Naive thymus-derived CD8-positive, alpha-beta T cell (primary cell): ENCODE results near the gene ALCAM. TPM values are rescaled to one million over a fixed set of nuclear protein-coding genes. Genes with fewer than 3 reads are reported as not detected.
"Not testable (repeated sequence)": the region's sequence is repeated elsewhere in the genome, so short reads cannot be mapped to it uniquely, and the experiment has no call there.

Source experiments
- ATAC-seq, 2 donors: fragments of 150-1000 bp; cut with Tn5 transposase in 1 of 2; sonication (Bioruptor Pico), chemical (Tn5 transposase) in 1 of 2; 1 replicate in 1 of 2; 2 replicates in 1 of 2; pipeline ENCODE4 v1.10.0; 2021; ENCODE audit warnings: mild to moderate bottlenecking in 2 of 2, moderate library complexity in 2 of 2
- POLR2A ChIA-PET: fragments of 350-600 bp; sonication (Branson Sonifier 250); formaldehyde crosslinking; loops from one replicate; lab custom pipeline; 2021; ENCODE audit warnings: antibody characterized with exemption; lab: Charles Lee
- DNase-seq, 10 donors: peaks; one replicate each; pipeline versions ENCODE4 v3.0.0 to v3.0.0-alpha.2; 2020 to 2022
- H3K27ac Mint-ChIP-seq, 10 donors: one replicate each; pipeline ENCODE4 v1.8.0; 2020 to 2022; ENCODE audit warnings: mild to moderate bottlenecking in 10 of 10, mixed read lengths in 10 of 10, moderate library complexity in 4 of 10, inconsistent platforms in 1 of 10
- H3K27me3 Mint-ChIP-seq, 5 donors: one replicate each; pipeline ENCODE4 v1.8.0; 2021 to 2022; ENCODE audit warnings: mixed read lengths in 5 of 5
- H3K36me3 Mint-ChIP-seq, 3 donors: one replicate each; pipeline ENCODE4 v1.8.0; 2020 to 2022; ENCODE audit warnings: mixed read lengths in 3 of 3, mild to moderate bottlenecking in 2 of 3, inconsistent platforms in 1 of 3
- H3K4me1 Mint-ChIP-seq, 4 donors: one replicate each; pipeline ENCODE4 v1.8.0; 2021 to 2022; ENCODE audit warnings: mixed read lengths in 4 of 4
- H3K4me3 Mint-ChIP-seq, 10 donors: one replicate each; pipeline ENCODE4 v1.8.0; 2020 to 2022; ENCODE audit warnings: mild to moderate bottlenecking in 10 of 10, mixed read lengths in 10 of 10, moderate library complexity in 6 of 10, inconsistent platforms in 1 of 10
- H3K9me3 Mint-ChIP-seq, 9 donors: one replicate each; pipeline ENCODE4 v1.8.0; 2020 to 2022; ENCODE audit warnings: mixed read lengths in 9 of 9, mild to moderate bottlenecking in 3 of 9, inconsistent platforms in 1 of 9, moderate library complexity in 1 of 9
- polyA plus RNA-seq, 3 donors: library from polyadenylated mRNA; unstranded; fragments of 300-500 nt; fragmentation: Illumina TruSeq; gene quantifications; one replicate each; pipeline ENCODE4 v1.2.3, GENCODE V29; 2021
- total RNA-seq, 8 experiments: library from RNA in 2 of 8; stranded (reverse) in 2 of 8; gene quantifications; one replicate each; pipeline ENCODE4 v1.2.3 and lab custom pipeline; 2021 to 2026

Gene ALCAM
- total and polyA plus RNA-seq, 5 experiments from 2014 or later = 0.41 to 3.1 (median 1.8) TPM

DNA sequence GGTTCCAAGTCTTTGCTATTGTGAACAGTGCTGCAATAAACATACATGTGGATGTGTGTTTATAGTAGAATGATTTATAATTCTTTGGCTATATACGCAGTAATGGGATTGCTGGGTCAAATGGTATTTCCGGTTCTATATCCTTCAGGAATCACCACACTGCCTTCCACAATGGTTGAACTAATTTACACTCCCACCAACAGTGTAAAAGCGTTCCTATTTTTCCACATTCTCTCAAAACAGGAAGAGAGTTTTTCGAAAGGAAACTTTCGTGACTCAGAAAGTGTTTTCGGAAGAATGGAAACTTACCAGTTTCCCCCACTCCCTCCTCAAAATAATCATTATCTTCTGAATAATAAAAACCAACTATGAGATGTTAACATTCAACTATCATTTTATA lies 205.8 kb downstream of the ALCAM start:
- Mint-ChIP-seq H3K9me3 (no peaks in the 10 kb centered on the region), H3K36me3 (peaks cover 0 to 4% (median 0%) of the 10 kb centered on the region in 3 donors), H3K27ac (no peak overlapping the region), H3K4me3 (no peak overlapping the region), H3K4me1 (no peaks in the 10 kb centered on the region), H3K27me3 (no peaks in the 10 kb centered on the region)
- no peak for ATAC-seq
- POLR2A ChIA-PET = no interaction called here
- no peak for DNase-seq

DNA sequence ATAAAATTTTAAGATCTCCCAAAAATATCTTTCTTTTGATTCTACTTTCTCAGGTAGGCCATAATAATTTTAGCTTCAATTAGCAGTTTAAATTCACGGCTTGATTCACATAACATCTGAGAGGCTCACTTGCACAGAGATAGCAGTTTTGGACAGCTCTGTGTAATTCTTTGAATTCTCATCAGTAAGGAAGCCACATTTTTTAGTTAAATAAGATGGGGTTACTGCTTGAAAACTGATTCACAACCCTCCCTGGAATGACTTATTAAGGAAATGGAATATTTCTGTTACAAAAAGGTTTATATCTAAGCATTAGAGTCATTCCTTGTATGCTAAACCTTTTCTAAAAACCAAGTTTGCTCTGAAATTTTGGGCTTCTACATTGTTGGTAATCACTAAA lies 212.7 kb downstream of the ALCAM start:
- peaks cover 0 to 3% (median 0%) of the 10 kb centered on the region in 9 donors for H3K9me3 Mint-ChIP-seq
- H3K4me3 Mint-ChIP-seq = no peak overlapping the region
- peaks cover 0 to 3% (median 0%) of the 10 kb centered on the region in 5 donors for H3K27me3 Mint-ChIP-seq
- DNase-seq = no peak
- peaks cover 0 to 2% (median 0%) of the 10 kb centered on the region in 4 donors for H3K4me1 Mint-ChIP-seq
- ATAC-seq = no peak
- POLR2A ChIA-PET = no interaction called here
- no peak overlapping the region for H3K27ac Mint-ChIP-seq
- H3K36me3 Mint-ChIP-seq = no peaks in the 10 kb centered on the region

DNA sequence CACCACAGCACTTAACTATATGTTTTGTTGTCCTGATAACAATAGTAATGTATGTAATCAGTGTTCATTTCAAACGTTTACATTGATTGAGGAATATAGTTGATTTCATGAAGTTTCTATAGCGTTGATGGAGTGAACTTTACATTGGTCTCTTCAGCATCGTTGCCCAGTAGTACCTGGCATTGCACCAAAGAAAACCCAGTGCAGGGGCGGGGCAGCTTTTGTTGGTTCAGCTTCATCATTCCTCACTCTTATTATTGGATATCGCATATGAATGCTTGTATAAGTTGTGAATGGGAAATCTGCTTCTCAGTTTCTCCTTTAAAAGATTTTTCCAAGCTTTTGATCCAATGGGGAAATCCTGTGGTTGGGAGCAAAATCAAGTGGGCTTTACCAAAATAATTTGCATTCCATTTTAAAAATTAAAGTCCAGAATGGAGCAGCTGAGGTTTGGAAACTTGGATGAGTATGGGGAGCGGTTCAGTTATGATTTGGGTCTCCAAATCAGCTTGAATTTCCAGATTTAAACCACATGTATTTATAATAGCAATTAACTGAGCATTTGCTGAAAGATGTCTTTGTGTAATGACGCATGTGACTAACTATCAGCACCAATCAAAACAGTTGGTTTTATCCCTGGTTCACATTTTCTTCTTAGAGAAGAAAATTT lies 213.7 kb downstream of the ALCAM start:
- Mint-ChIP-seq H3K36me3 (no peaks in the 10 kb centered on the region), H3K4me1 (peaks cover 0 to 2% (median 0%) of the 10 kb centered on the region in 4 donors), H3K4me3 (no peak overlapping the region), H3K9me3 (peaks cover 0 to 3% (median 0%) of the 10 kb centered on the region in 9 donors), H3K27me3 (peaks cover 0 to 3% (median 0%) of the 10 kb centered on the region in 5 donors), H3K27ac (no peak overlapping the region)
- no peak for DNase-seq
- ATAC-seq = no peak
- POLR2A ChIA-PET = no interaction called here

DNA sequence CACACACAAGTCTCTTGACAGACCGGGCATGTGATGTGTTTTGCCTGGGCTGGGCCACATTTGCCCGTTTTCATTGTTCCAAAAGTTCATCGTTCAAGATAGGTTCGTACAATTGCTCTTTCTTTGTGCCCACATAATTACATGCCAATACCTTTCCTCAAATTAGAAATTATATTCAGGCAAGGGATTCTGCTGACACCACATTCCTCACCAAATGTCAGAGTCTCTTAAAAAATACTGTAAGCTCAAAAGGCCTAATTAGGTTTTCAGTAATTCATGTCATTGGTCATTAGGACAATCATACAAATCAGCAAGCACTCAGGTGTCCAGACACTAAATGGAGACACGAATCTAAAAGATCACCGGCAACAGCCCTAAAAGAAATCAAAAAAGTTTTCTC lies 215.3 kb downstream of the ALCAM start:
- DNase-seq (no peak), ATAC-seq (no peak)
- POLR2A ChIA-PET = no interaction called here
- no peak overlapping the region for H3K27ac Mint-ChIP-seq
- peaks cover 0 to 3% (median 0%) of the 10 kb centered on the region in 5 donors for H3K27me3 Mint-ChIP-seq
- H3K4me1 Mint-ChIP-seq = peaks cover 0 to 2% (median 0%) of the 10 kb centered on the region in 4 donors
- H3K36me3 Mint-ChIP-seq = no peaks in the 10 kb centered on the region
- H3K9me3 Mint-ChIP-seq = peaks cover 0 to 3% (median 0%) of the 10 kb centered on the region in 9 donors
- no peak overlapping the region for H3K4me3 Mint-ChIP-seq

DNA sequence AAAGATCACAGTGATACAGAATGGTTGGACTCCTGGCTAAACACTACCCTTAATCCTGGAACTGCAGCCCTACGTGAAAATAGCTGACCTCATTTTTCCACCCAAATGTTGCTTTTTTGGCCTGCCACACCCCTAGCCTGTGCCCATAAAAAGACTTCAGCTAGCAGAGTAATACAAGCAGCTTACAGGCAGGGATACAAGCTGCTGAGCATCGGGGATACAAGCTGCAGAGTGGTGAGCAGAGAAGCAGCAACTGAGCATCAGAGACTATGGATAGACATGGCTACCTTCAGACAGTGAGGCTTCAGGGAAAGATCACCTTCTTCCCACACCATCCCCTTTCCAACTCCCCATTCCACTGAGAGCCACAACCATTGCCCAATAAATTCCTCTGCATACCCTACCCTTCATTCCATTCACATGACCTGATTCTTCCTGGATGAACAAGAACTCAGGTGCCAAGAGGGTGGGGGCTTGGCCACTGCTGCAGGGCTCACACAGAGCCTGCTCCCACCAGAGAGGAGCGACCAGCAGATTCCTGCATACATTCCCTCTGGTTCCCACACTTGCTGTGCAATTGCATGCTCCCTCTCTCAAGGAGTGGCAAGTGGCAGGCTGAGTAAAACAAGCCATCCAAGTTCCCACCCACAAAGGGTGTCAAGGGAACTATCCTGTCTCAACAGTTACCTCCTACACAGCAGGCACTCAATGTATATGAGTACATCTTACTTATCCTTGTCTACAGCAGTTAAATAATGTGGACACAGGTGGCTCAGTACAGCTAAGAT lies 217.5 kb downstream of the ALCAM start:
- peaks cover 0 to 3% (median 0%) of the 10 kb centered on the region in 9 donors for H3K9me3 Mint-ChIP-seq
- POLR2A ChIA-PET = no interaction called here

DNA sequence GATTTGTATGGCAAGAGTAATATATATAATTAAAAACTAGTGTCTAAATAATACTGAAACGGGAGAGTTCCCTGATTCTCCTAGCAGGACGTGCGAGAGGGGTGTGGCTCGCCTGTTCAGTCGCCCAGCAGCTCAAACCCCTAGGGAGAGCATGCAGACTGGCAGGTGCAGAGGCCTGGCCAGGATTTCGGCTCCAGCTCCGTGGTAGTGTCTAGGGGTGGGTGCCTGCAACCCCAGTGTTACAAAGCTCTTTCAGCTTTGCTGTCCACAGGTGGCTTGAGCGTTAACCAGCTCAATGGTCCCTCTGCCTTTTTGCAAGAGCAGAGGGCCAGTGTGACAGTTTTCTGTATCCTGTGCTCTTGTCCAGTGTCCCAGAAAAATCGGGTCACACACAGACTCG lies 226.6 kb downstream of the ALCAM start:
- DNase-seq (no peak), ATAC-seq (no peak)
- Mint-ChIP-seq H3K27me3 (peaks cover 0 to 1% (median 0%) of the 10 kb centered on the region in 5 donors), H3K36me3 (peaks cover 0 to 4% (median 0%) of the 10 kb centered on the region in 3 donors), H3K4me3 (no peak overlapping the region), H3K4me1 (peaks cover 0 to 2% (median 0%) of the 10 kb centered on the region in 4 donors), H3K27ac (peak overlapping the region in 1 of 10 donors; percentile 34), H3K9me3 (peaks cover 0 to 4% (median 0%) of the 10 kb centered on the region in 9 donors)
- POLR2A ChIA-PET = no interaction called here

More for the DNA sequence above, 217.5 kb downstream of the ALCAM start:
- Mint-ChIP-seq H3K27me3 (peaks cover 0 to 3% (median 0%) of the 10 kb centered on the region in 5 donors), H3K36me3 (no peaks in the 10 kb centered on the region), H3K4me1 (peaks cover 0 to 2% (median 0%) of the 10 kb centered on the region in 4 donors), H3K4me3 (no peak overlapping the region), H3K27ac (no peak overlapping the region)
- DNase-seq (no peak), ATAC-seq (no peak)

DNA sequence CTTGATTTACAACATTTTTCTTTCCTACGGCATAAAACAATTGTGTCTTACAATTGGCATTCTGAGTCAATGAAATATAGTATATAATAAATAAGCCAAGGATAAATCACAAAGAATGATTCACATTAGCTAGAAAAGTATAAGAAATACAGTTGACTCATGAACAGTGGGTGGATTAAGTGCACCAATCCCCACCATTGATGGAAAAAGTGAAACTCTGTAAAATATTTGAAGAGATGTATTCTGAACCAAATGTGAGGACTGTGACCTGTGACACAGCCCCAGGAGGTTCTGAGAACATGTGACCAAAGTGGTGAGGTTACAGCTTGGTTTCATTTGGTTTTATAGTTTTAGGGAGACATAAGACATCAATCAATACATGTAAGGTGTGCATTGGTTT lies 227.5 kb downstream of the ALCAM start:
- ATAC-seq = no peak
- Mint-ChIP-seq H3K27ac (no peak overlapping the region), H3K4me3 (no peak overlapping the region), H3K9me3 (peaks cover 0 to 4% (median 0%) of the 10 kb centered on the region in 9 donors), H3K4me1 (peaks cover 0 to 2% (median 0%) of the 10 kb centered on the region in 4 donors), H3K27me3 (peaks cover 0 to 1% (median 0%) of the 10 kb centered on the region in 5 donors), H3K36me3 (peaks cover 0 to 4% (median 0%) of the 10 kb centered on the region in 3 donors)
- POLR2A ChIA-PET = no interaction called here
- DNase-seq = no peak

DNA sequence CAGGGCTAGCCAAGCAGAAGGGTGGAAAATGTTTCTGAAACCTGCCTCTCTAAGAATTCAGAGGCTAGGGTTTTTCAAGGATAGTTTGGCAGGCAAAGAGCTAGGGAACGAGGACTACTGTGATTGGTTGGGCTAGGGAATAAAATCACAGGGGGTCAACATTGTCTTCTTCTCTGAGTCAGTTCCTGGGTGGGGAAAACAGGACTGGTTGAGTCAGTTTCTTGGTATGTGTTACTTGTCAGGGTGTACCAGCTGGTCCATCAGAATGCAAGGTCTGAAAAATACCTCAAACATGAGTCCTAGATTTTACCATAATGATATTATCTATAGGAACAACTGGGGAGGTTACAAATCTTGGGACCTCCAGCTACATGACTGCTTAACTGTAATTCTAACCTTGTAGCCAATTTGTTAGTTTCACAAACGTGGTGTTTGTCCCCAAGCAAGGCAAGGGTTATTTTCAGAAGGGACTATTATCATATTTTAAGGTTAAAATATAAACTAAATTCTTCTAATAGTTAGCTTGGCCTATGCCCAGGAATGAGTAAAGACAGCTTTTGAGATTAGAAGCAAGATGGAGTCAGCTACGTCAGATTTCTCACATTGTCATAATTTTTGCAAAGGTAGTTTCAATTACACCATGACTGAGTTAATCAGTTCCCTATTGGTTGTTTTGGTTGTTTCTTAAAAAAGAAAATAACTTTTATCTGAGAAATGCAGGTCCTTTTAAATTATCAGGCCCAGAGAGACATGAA lies 231.5 kb downstream of the ALCAM start:
- POLR2A ChIA-PET = no interaction called here
- H3K27ac Mint-ChIP-seq = no peak overlapping the region

DNA sequence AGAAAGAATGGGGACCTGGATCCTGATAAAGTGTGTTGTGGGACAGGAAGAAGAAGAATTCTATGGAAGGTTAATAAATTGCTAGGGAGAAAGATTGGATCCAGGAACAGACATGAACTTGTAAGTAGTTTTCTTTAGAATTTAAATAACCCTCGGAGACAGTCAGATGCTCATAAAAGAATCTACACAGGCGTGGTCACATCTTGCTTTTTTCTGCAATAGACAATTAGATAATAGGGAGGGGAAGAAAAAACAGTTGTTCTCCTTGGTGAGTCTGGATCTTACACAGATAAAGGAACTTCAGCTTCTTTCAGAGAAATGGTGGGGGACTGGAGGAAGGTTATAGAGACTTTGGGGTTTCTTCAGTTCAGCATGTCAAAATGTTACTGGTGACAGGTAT lies 232.6 kb downstream of the ALCAM start:
- POLR2A ChIA-PET = no interaction called here
- DNase-seq (no peak), ATAC-seq (no peak)
- Mint-ChIP-seq H3K4me1 (no peaks in the 10 kb centered on the region), H3K27ac (no peak overlapping the region), H3K36me3 (no peaks in the 10 kb centered on the region), H3K4me3 (no peak overlapping the region), H3K9me3 (no peaks in the 10 kb centered on the region), H3K27me3 (peaks cover 0 to 3% (median 0%) of the 10 kb centered on the region in 5 donors)

More for the DNA sequence above, 231.5 kb downstream of the ALCAM start:
- peaks cover 0 to 3% (median 0%) of the 10 kb centered on the region in 5 donors for H3K27me3 Mint-ChIP-seq
- no peak for DNase-seq
- H3K4me1 Mint-ChIP-seq = no peaks in the 10 kb centered on the region
- no peak for ATAC-seq
- H3K4me3 Mint-ChIP-seq = no peak overlapping the region
- no peaks in the 10 kb centered on the region for H3K36me3 Mint-ChIP-seq
- no peaks in the 10 kb centered on the region for H3K9me3 Mint-ChIP-seq

DNA sequence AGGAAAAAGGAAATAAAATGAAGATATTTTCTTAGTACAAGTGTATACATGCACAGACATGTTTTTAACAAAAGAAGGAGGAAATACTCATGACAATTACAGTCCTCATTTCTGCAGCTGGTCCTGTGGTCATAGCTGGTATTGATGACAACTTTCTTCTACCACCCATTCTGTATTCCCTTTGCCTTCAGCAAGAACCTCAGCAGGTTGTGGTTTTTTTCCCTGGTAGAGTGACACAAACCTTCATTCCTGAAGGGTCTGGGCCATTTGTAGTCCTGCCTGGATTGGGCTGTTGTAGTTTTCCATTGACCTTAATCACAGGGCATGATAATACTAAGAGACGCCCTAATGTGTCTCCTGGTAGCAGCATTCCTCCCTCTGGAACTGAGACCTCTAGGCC lies 235.0 kb downstream of the ALCAM start:
- H3K9me3 Mint-ChIP-seq, H3K36me3 Mint-ChIP-seq, H3K4me1 Mint-ChIP-seq, ATAC-seq, H3K27me3 Mint-ChIP-seq, POLR2A ChIA-PET, H3K4me3 Mint-ChIP-seq, DNase-seq, H3K27ac Mint-ChIP-seq: not testable (repeated sequence)

DNA sequence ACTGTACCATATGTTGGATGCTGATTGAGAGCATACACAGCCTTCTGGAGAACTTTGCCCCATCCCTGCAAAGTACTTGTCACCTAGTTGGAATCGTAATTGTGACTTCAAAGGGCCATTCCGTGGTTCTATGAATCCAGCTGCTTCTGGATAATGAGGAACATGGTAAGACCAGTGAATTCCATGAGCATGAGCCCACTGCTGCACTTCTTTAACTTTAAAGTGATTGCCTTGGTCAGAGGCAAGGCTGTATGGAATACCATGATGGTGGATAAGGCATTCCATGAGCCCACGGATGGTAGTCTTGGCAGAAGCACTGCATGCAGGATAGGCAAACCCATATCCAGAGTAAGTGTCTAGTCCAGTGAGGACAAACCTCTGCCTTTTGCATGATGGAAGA lies 235.6 kb downstream of the ALCAM start:
- H3K27me3 Mint-ChIP-seq, H3K9me3 Mint-ChIP-seq, H3K36me3 Mint-ChIP-seq, ATAC-seq, DNase-seq, POLR2A ChIA-PET, H3K4me1 Mint-ChIP-seq, H3K27ac Mint-ChIP-seq, H3K4me3 Mint-ChIP-seq: not testable (repeated sequence)

DNA sequence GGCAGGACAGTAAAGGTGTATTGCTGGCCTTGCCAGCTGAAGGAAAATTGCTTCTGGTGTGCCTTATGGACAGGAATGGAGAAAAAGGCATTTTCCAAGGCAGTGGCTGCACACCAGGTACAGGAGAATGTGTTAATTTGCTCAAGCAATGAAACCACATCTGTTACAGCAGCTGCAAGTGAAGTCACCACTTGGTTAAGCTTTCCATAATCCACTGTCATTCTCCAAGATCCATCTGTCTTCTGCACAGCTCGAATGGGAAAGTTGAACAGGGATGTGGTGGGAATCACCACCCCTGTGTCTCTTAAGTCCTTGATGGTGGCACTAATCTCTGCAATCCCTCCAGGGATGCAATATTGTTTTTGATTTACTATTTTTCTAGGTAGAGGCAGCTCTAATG lies 236.8 kb downstream of the ALCAM start:
- H3K9me3 Mint-ChIP-seq, POLR2A ChIA-PET, H3K27me3 Mint-ChIP-seq, H3K4me3 Mint-ChIP-seq, H3K4me1 Mint-ChIP-seq, ATAC-seq, H3K36me3 Mint-ChIP-seq, H3K27ac Mint-ChIP-seq, DNase-seq: not testable (repeated sequence)
